GM10266 (cell line): ENCODE results near the gene TMEM163.

Experiments
- DNase-seq: peaks from one replicate; pipeline ENCODE4 v3.0.0; 2012; ENCODE audit errors: extremely low spot score
- CTCF ChIP-seq: IDR thresholded peaks from 2 replicates; pipeline ENCODE4 v1.5.1; 2012; ENCODE audit warnings: mild to moderate bottlenecking, low read depth; ENCODE audit not compliant: control insufficient read depth, insufficient read depth; ENCODE audit errors: missing control alignments

TMEM163 gene

GRCh38 chr2:134706587-134707329 is 12.0 kb downstream of the TMEM163 start:
- no peak for TF ChIP-seq CTCF
- DNase-seq, result no peak

- no peak for DNase-seq
- no peak for TF ChIP-seq CTCF
Measured at GRCh38 chr2:134705861-134706586, 12.8 kb downstream of the TMEM163 start.

- no peak for DNase-seq
- TF ChIP-seq CTCF, result no peak
Measured at GRCh38 chr2:134704173-134704572, 14.6 kb downstream of the TMEM163 start.

- no peak for TF ChIP-seq CTCF
- DNase-seq, result no peak
Measured at GRCh38 chr2:134703426-134703825, 15.4 kb downstream of the TMEM163 start.

- DNase-seq, result no peak
- TF ChIP-seq CTCF, result no peak
Measured at GRCh38 chr2:134700730-134701129, 18.1 kb downstream of the TMEM163 start.

GRCh38 chr2:134694411-134694810 is 24.4 kb downstream of the TMEM163 start:
- no peak for TF ChIP-seq CTCF
- DNase-seq, result no peak
